KBM-7 (cell line): ENCODE data around the gene STRA6.

Experiments
- DNase-seq: peaks from one replicate; pipeline ENCODE4 v3.0.0-alpha.2; 2015
- in situ Hi-C: fragments of 300-500 bp; cut with MboI; formaldehyde crosslinking; loops from 2 replicates; pipeline ENCODE4 v1.14.3; 2020; ENCODE audit warnings: low sequenced_read_pairs, low pct_unique_long_range_greater_than_20kb, mixed read lengths

STRA6 gene

DNA sequence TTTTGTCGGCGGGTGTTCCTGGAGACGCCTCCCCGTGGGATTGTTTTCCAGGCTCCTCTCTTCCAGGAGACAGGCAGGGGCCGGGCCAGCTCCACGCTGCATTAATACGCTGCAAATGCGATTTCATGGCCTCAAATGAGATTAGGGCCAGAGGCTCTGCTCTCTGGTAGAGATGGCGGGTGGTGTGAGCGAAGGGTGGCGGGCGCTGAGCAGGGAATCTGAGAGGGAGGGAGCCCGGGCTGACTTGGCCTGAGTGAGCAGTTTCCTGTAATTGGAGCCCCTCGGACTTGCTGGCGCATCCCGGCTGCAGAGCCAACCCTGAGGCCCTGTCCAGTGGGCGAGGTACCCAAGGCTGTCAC, 26.1 kb upstream of the STRA6 start:
- in situ Hi-C loops = no loop called here
- DNase-seq = no peak

- DNase-seq = no peak
- in situ Hi-C loops = no loop called here
Observed at GRCh38 chr15:74227968-74228722, 25.6 kb upstream of the STRA6 start.

GRCh38 chr15:74226761-74227540, 24.4 kb upstream of the STRA6 start:
- in situ Hi-C loops = no loop called here
- DNase-seq = no peak

DNA sequence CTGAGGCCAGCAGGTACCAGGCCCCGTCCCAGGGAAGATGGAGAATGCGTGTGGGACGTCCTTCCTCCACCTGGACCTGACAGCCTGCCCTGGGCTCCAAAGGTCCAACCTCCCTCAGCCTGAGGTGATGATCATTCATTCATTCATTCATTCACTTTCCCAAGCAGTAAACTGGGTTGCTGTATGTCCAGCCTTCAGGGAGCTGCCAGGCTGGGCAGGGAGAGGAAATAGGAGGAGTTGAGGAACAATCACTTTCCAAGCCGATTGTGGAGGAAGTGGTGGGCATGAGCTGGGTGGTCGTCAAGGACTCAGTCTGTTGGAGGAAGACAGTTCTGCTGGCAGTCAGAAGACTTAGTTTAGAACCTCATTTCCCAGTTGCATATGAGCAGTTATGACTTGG, 23.3 kb upstream of the STRA6 start:
- no peak for DNase-seq
- in situ Hi-C loops = no loop called here

DNA sequence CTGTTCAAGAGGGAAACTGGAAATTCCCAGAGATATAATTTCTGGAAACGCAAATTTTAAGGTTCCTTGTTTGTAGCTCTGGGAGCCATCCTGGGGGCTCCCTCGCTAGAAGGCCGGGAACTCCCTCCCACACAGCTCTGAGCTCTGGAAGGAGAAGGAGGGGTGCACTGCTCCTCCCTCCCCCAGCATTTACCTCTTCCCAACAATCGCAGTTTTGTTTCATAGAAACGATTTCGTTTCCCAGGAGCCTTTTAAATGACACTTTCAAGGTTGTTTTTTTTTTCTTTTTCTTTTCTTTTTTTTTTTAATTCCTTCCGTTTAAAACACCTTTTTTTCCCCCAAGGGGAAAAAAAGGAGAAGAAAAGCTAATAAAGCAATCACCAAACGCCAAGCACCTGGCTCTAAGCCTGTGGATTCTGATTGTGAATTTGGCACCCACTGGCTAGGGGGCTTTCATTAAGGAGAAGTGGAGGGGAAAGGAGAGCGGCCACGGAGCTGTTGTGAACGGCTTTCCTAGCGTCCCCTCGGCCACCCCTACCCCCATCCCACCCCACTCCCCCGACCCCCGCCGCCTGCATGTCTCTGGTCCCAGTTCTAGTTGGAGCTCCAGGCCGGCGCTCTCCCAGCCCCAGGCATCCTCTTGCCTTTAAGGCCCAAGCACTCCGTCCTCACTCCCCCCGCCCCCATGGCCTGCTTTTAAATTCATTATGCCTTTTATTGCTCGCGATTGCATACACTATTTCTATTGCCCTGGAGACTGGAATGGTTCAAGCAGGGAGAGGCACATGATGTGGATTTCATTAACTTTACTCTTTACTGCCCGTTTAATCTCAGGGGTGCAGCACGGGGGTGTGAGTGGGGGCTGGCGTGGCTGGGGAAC, 19.9 kb upstream of the STRA6 start:
- in situ Hi-C loops = no loop called here
- no peak for DNase-seq

DNA sequence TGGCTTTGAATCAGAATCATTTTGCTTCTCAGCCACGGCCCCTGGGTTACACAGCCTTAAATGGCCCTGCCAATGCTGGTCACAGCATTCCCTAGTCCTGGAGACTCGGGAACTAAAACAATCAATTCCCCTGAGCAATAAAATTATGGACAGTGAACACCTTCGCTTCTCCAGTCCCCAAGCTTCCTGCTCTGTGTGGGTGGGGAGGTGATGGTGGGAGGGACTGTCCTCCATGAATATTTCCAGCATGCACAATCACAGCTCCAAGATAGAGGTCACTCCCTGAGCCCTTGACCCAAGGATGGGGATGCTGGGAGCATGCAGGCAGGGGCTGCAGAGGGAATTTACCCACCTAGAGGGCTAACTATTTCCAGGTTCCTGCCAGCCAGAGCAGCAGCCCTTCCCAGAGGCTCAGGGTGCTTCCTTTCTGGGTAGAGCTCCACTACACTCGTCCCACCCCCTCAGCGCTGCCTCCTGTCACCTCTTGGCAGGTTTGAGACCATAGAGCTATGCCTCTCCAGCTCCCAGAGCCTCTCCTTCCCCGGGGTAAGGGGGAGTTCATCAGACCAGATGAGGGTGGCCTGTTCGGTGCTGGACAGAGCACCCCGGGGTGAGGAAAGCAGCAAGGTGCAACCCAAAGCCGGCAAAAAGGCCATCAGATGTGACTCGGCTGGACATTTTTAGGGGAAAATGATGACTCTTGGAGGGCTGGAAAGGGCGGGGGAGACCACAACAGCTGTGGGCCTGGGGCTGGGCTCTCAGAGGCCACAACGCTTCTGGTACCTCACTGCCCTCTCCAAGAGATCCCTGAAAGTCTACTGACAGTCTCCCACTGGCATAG, 19.0 kb upstream of the STRA6 start:
- no peak for DNase-seq
- in situ Hi-C loops = no loop called here

GRCh38 chr15:74220475-74221248, 18.1 kb upstream of the STRA6 start:
- in situ Hi-C loops = no loop called here
- DNase-seq = no peak

DNA sequence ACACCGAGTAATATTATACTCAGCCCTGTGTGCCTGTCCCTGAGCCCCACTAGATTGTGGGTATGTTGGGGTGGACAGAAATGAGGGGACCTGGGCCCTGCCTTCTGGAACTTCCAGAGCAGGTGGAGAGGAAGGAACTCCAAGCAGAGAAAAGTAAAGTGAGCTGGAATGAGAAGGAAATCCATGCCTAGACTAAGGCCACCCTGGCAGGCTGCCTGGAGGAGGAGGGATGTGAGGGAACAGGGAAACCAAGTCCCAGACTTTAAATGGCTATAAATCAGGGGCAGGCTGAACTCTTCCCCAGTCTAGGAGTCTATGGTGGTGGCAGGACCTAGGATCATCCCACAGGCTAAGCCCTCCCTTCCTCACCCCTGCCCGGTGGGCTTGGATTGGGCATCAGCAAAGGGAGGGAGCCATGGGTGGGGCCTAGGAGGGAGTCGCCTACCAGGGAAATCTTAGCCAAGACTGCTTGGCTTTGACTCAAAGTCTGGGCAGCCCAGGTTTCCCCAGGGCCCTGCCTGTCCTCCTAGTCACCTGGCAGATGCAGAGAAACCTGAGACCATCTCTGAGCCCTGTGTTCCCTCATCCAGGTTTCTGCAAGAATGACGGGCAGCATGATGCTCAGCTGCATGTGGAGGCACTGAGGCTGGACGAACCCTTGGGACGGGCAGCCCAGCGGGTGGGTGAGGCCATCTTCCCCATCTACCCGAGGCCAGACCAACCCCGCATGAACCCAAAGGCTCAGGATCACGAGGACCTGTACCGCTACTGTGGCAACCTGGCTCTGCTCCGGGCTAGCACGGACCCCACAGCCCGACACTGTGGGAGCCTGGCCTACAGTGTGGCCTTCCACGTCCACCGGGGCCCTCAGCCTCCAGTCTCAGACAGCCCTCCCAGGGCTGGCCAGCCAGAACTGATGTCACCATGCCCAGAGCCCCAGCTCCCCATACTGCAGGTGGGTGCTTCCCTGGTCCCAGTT, 15.6 kb upstream of the STRA6 start:
- no peak for DNase-seq
- in situ Hi-C loops = no loop called here

GRCh38 chr15:74216949-74217348, 14.4 kb upstream of the STRA6 start:
- in situ Hi-C loops = no loop called here
- DNase-seq = no peak

DNA sequence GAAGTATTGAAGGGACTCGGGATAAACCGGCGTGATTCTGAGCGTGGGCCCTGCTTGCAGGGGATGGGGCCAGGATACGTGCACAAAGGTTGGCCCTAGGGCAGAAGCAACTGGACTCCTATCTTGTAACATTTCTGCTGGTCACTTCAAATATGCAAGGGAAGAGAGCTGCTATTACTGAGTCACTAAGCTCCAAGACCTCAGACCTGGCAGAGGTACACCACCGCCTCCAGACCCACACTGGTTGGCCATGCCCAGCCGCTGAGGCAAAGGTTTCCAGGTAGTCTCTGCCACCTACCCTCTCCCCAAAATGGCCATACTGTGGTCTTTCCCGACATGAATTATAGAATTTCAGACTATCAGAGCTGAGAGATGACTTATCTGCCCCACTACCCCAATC, 13.4 kb upstream of the STRA6 start:
- no peak for DNase-seq
- in situ Hi-C loops = no loop called here

DNA sequence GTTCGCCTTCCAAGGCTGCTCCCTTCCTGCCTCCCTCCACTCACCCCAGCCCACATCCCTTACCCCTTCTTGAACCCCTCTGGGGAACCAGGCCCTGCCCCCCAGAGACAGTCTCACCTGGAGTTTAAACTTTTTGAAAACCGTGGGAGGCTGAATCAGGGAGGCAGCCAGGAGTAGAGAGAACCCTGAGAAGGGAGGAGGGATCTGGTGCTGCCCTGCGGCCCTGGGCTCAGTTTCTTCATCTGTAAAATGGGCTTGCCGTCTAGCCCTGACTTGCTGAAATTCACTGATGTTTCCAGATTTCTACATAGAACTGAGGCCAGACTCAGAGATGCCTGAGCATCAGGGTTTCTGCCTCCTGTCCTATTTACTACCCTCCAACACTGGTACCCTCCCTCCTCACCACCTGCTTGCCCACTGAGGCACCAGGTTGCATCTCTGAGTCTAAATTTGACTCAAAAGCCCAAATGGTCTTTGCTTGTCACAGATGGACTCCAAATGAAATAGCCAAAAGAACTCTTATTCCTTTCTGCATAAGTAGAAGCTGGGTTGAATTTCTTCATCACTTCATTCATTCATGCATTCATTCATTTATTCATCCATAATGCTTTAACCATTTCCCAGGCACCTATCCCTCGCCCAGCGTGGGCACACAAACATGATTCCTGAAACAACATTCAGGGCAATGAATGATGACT, 11.9 kb upstream of the STRA6 start:
- in situ Hi-C loops = no loop called here
- no peak for DNase-seq

GRCh38 chr15:74213858-74214284, 11.3 kb upstream of the STRA6 start:
- in situ Hi-C loops = no loop called here
- no peak for DNase-seq

GRCh38 chr15:74212494-74212893, 9.9 kb upstream of the STRA6 start:
- DNase-seq = no peak
- in situ Hi-C loops = no loop called here

DNA sequence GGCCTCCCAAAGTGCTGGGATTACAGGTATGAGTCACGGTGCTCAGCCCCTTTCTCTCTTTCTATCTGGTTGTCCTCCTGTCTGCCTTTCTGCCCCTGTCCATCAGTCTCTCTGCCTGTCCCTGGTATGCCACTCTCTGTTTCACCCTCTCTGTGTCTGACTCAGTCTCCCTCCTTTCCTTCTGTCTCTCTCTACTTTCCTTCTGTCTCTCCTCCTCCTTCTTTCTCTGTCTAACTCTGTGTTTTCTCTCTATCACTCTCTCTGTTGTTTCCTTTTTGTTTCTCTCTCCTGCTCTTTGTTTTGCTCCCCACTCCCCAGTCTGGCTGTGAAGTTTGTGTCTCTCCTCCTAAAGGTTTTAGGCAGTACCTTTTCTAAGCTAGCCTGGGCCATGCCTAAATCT, 9.1 kb upstream of the STRA6 start:
- in situ Hi-C loops = no loop called here
- DNase-seq = no peak

- DNase-seq = no peak
- in situ Hi-C loops = no loop called here
Observed at GRCh38 chr15:74210729-74211128, 8.1 kb upstream of the STRA6 start.

DNA sequence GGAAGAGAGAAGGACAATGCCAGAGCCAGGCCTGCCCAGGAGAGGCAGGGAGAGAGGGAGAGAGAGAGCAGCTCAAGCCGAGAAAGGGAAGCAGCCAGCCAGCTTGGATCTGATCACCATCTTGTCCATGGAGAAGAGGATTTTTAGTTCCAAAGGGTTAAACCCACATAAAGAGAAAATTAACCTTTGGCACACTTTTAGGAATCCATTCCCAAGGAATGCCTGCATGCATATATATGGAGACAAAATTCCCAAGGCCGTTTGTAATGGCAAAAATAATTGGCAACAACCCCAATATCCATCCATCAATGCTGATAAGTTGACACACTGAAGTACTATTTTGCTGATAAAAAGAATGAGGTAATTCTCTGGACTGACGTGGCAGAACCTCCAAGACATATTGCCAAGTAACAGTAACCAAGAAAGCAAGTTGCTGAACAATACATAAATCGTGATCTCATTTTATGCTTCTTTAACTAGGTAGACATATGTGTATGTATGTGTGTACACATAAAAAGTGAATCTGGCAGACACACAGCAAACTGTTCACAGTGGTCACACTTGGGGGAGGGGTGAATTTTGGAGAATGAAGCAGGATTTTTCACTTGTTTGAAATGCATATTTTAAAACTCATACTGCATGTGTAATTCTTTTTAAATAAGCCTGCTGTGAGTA, 7.5 kb upstream of the STRA6 start:
- DNase-seq = no peak
- in situ Hi-C loops = no loop called here
